Renal pelvis (tissue), 4 donors: ENCODE data around the gene P3H2. TPM values are rescaled to one million over a fixed set of nuclear protein-coding genes. Genes with fewer than 3 reads are reported as not detected.
"Not testable (repeated sequence)": the region's sequence is repeated elsewhere in the genome, so short reads cannot be mapped to it uniquely, and the experiment has no call there.

ENCODE experiments used
- DNase-seq: peaks from one replicate; pipeline ENCODE4 v3.0.0-alpha.2; 2013
- polyA plus RNA-seq, 3 donors: library from polyadenylated mRNA; unstranded; fragments of 120-200 nt; gene quantifications; one replicate each; pipeline ENCODE4 v1.2.1, GENCODE V29; 2013; ENCODE audit not compliant: insufficient read length in 3 of 3

P3H2 gene
- polyA plus RNA-seq, 3 donors: 79.9 to 98.8 (median 84.1) TPM

DNA sequence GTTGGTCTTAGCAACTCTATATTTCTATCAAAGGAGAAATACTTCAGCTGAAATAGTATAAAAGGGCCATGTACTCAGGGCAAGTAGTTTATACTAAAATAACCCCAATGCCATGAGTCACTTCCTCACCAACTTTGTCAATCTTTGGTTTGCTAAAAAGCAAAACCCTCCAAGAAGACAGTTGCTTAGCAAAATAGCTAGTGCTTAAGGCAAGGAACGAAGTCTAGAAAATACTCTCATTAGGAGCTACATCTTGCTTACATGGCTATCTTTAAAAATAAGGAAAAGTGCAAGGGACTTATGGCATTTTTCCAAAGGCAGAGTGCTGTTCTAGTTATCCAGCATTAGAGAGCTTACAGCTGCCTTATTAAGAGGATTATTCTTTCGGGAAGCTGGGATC is 28.4 kb downstream of the P3H2 start:
- DNase-seq: peak; percentile 76

DNA sequence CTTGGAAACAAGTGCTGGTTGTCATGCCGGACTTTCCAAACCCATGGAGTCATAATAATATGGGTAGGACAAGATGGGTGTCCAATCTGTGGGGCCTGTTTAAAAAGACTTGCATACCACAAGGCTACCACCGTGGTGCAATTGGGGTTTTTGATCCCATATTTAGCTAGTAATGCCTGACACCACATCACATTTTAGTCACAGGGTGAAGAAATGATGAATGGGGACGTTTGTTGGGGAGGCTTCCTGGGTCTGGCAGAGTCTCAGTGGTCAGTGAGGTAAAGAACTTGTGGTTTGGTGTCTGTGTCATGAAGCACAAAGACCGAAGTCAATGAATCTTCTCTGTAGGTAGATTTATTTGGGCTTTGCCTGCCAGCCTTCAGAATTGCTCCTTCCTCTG is 31.0 kb downstream of the P3H2 start:
- no peak for DNase-seq

GRCh38 chr3:190088890-190089289 is 31.8 kb downstream of the P3H2 start:
- DNase-seq: no peak

- no peak for DNase-seq
These were observed 34.5 kb downstream of the P3H2 start for GRCh38 chr3:190086191-190086590.

- no peak for DNase-seq
These were observed 35.7 kb downstream of the P3H2 start for GRCh38 chr3:190084983-190085382.

GRCh38 chr3:190083635-190084034 is 37.1 kb downstream of the P3H2 start:
- no peak for DNase-seq

GRCh38 chr3:190081389-190081788 is 39.3 kb downstream of the P3H2 start:
- DNase-seq: no peak

DNA sequence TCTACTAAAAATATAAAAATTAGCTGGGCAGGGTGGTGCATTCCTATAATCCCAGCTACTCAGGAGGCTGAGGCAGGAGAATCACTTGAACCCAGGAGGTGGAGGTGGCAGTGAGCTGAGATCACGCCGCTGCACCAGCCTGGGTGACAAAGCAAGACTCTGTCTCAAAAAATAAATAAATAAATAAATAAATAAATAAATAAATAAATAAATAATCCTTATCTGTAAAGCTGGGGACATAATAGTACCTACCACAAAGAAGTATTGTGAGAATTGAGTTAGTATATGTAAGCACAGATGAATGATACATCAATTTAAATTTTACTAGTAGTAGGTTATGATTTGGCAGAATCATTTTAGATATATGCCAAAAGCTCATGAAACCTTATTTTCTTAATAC is 41.5 kb downstream of the P3H2 start:
- DNase-seq: not testable (repeated sequence)

- DNase-seq: no peak
These were observed 43.2 kb downstream of the P3H2 start for GRCh38 chr3:190077395-190078045.

- peak; percentile 88 for DNase-seq
These were observed 43.9 kb downstream of the P3H2 start for GRCh38 chr3:190076601-190077394.

DNA sequence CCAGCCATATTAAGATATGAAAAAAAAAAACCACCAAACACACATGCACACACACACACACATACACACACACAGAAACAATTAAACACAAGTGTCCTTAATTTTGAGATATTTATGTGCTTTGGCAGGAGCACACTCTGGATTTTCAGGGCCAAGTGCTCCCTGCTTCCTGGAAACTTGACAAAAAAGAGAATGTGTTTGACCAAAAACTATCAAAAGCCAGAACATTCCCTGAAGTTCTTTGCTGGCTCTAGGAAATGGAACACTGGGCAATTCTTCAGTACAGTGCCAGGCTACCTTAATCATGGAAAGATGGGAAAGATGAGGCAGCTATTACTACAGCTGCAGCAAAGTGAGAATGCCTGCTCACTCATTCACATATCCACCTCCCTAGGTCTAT is 44.6 kb downstream of the P3H2 start:
- DNase-seq: no peak

DNA sequence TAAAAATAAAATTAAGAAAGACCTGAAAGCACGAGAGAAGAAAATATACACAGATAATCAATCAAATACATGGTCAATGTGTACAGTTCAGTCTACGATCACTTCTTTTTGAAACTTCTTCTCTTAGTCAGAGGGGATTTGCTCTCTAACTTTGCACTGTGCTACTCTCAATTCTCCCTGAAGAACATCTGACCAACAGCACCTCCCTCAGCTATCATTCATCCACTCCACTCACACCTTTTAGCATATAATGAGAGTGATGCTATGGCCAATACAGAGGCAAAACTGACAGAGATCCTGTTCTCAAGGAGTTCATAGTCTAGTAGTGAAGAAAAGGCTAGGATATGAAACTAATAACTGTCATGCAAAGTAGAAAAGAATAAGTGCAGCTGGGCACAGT is 45.9 kb downstream of the P3H2 start:
- no peak for DNase-seq

DNA sequence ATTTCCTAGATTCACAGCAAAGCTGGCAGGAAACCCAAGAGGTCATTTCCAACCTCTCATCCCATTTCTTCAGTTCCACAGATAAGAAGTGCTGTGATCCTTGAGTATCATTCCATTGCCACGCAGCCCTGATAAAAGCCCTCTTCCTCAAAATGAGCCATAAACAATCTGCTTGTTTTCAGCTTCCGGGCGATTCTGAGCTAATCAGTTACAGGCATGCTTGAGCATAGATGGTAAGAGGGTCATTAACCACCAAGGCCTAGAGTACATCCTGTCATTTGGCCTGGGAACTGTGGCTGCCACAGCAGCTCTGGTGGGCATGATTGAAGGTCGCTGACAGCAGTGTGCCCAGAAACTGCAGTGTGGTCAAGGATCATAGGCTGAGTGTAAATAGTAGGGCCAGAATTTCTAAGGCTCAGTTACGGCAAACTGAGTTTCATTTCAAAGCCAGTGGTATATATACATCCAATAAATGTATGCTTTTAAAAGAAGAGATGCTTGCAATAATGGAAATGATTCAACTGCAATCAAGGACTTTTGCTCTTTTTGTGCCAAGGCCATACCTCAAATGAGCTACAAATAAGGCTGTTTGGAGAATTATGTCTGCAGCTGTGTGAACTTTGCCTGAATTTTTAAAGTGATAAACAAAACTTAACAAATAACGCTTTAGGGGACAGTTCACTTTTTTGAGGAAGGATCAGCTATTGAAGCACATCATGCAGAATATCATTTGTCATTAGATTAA is 47.3 kb downstream of the P3H2 start:
- peak; percentile 88 for DNase-seq

GRCh38 chr3:190072856-190073255 is 47.8 kb downstream of the P3H2 start:
- no peak for DNase-seq

GRCh38 chr3:190071921-190072320 is 48.8 kb downstream of the P3H2 start:
- not testable (repeated sequence) for DNase-seq

- DNase-seq: peak; percentile 61
These were observed 49.9 kb downstream of the P3H2 start for GRCh38 chr3:190070622-190071347.

DNA sequence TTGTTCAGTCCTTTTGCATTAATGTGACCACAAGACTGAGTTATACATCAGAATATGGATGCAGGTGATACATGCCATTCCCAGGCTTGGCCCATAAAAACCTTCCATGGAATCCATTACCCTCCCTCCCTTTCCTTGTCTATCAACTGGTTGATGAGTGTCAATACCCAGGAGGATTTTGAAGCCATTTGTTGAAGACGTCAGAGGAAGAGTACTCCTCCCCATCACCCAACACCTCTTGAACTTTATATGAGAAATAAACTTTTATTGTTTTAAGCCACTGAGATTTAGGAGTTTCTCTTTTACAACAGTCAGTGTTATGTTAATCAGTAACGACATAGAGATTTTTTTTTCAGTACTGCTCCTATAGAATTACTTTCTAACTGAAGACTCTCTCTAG is 55.5 kb downstream of the P3H2 start:
- no peak for DNase-seq

DNA sequence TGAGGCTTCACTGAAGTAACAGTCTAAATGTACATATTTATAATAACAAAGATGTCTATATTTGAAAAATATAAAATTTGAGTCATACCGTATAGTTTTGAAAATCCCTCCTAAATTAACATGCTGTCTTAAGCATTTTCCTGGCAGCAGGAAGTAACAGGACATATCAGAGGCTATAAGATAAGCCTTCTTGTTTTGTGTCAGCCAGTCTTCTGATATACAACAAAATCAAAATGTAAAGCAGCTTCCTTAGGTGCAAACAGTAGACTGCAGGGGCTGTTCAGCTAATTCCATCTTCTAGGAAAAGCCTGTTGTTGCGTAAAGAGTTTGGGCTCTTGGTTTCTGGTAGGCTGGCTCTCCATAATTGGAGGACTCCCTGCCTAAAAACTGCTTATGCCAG is 56.0 kb downstream of the P3H2 start:
- DNase-seq: no peak

DNA sequence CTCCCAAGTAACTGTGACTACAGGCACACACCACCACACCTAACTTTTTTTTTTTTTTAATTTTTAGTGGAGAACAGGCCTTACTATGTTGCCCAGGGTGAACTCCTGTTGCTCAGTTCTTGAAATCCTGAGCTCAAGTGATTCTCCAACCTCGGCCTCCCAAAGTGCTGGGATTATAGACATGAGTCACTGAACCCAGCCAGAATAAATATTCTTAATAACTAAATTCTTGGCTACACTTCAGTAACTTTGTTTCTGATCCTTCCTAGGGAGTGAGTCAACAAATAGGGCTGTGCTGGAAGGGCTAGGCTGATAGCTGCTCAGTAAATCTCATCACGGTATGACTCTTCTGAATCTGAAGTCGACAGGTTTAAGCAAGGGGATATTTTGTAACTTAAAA is 56.6 kb downstream of the P3H2 start:
- no peak for DNase-seq

- DNase-seq: no peak
These were observed 57.2 kb downstream of the P3H2 start for GRCh38 chr3:190063490-190063889.

DNA sequence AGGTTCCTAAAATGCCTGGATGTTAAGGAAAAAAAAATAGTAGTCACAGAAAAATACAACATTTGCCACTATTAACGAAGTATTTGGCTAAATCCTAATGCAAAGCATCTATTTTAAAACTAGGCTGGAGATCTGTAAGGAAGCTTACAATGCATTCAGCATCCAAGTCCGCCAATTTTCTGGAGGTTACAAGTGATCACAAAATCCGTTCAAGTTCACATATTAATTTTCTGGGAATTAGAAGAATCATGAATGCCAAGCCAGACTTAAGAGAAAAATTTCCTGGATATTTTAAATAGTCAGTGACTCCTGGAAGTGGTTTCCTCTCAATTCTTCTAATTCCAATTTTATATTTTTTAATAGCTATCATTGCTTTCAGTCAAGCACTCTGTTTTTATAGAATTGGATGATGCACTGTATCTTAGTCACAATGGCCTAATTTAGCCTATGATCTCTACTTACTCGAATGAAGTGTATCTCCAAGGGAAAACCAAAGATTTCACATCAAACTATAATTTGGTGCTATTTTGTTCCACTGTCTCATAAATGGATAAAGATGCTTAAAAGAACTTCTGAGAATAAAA is 60.4 kb downstream of the P3H2 start:
- no peak for DNase-seq

GRCh38 chr3:190059242-190059590 is 61.5 kb downstream of the P3H2 start:
- DNase-seq: no peak
